Endothelial cell of umbilical vein (primary cell): Measurements from ENCODE around the gene EIF3J. TPM values are rescaled to one million over a fixed set of nuclear protein-coding genes. Genes with fewer than 3 reads are reported as not detected.

Source experiments
- BruUV-seq: library from RNA; stranded (reverse); fragments of 400-500 nt; replicated peaks from 2 replicates; lab custom pipeline; 2021; lab: Mats Ljungman, UMichigan
- CTCF ChIA-PET: fragments of 300-600, 350-600 bp; sonication (Branson Sonifier 250); formaldehyde crosslinking; loops from one replicate; lab custom pipeline; 2021; ENCODE audit warnings: antibody characterized with exemption, inconsistent platforms; lab: Charles Lee
- POLR2A ChIA-PET: fragments of 300-600, 350-600 bp; sonication (Branson Sonifier 250); formaldehyde crosslinking; loops from one replicate; lab custom pipeline; 2021; ENCODE audit warnings: antibody characterized with exemption, inconsistent platforms; lab: Charles Lee
- DNase-seq: peaks from one replicate; pipeline ENCODE4 v3.0.0-alpha.2; 2011; ENCODE audit warnings: low read depth, low spot score
- FAIRE-seq: peaks from 2 replicates; lab custom pipeline; 2011; peaks lifted over from hg19 to GRCh38; lab: Jason Lieb, UNC
- H2AFZ ChIP-seq: 2 replicates; pipeline ENCODE4 v1.6.0; 2012; ENCODE audit warnings: low read depth, low read length, control low read depth, inconsistent platforms
- H3K27ac ChIP-seq: 2 replicates; pipeline ENCODE4 v1.5.1; 2011; ENCODE audit warnings: low read depth, mild to moderate bottlenecking, control low read depth, low read length, moderate library complexity; ENCODE audit not compliant: insufficient read depth
- H3K27me3 ChIP-seq, 2 experiments: 2 replicates each; pipeline versions ENCODE4 v1.6.0 to v1.6.1; 2011; ENCODE audit warnings: low read length in 2 of 2, mixed read lengths in 1 of 2; ENCODE audit not compliant: control insufficient read depth in 2 of 2, insufficient read depth in 2 of 2
- H3K36me3 ChIP-seq, 2 experiments: 2 replicates in 1 of 2; 3 replicates in 1 of 2; pipeline ENCODE4 v1.5.1; 2011; ENCODE audit warnings: low read length in 2 of 2, mild to moderate bottlenecking in 1 of 2, moderate library complexity in 1 of 2; ENCODE audit not compliant: control insufficient read depth in 2 of 2, insufficient read depth in 2 of 2; ENCODE audit errors: extremely low read depth in 1 of 2
- H3K4me1 ChIP-seq: 3 replicates; pipeline ENCODE4 v1.5.1; 2011; ENCODE audit warnings: mild to moderate bottlenecking, low read length; ENCODE audit not compliant: control insufficient read depth, insufficient read depth; ENCODE audit errors: extremely low read depth
- H3K4me2 ChIP-seq: 2 replicates; pipeline ENCODE4 v1.6.1; 2011; ENCODE audit warnings: low read length, control low read depth, mixed read lengths; ENCODE audit not compliant: insufficient read depth
- H3K4me3 ChIP-seq, 3 experiments: fragments of 200-600 bp in 1 of 3; sonication (generic), shearing (Covaris generic) in 1 of 3; replicated peaks in 1 of 3; 2 replicates each; pipeline ENCODE4 v1.5.1; 2011 to 2016; ENCODE audit warnings: control low read depth in 3 of 3, low read length in 3 of 3, mild to moderate bottlenecking in 2 of 3, inconsistent platforms in 1 of 3, low read depth in 1 of 3, moderate library complexity in 1 of 3; ENCODE audit not compliant: insufficient read depth in 1 of 3
- H3K79me2 ChIP-seq: 2 replicates; pipeline ENCODE4 v1.6.0; 2012; ENCODE audit warnings: low read length, inconsistent platforms; ENCODE audit not compliant: control insufficient read depth, insufficient read depth
- H3K9ac ChIP-seq: replicated peaks from 2 replicates; pipeline ENCODE3; 2011; ENCODE audit warnings: low read length, control low read depth; ENCODE audit not compliant: insufficient read depth; ENCODE audit errors: extremely low read depth
- H3K9me1 ChIP-seq: replicated peaks from 3 replicates; pipeline ENCODE4 v1.6.0; 2011; ENCODE audit warnings: mild to moderate bottlenecking, low read length; ENCODE audit not compliant: control insufficient read depth, insufficient read depth; ENCODE audit errors: extremely low read depth
- H3K9me3 ChIP-seq: replicated peaks from 2 replicates; pipeline ENCODE4 v1.5.1; 2012; ENCODE audit warnings: low read length, inconsistent platforms; ENCODE audit not compliant: control insufficient read depth, insufficient read depth
- H4K20me1 ChIP-seq: replicated peaks from 2 replicates; pipeline ENCODE3; 2011; ENCODE audit warnings: mild to moderate bottlenecking, low read length; ENCODE audit not compliant: control insufficient read depth, insufficient read depth; ENCODE audit errors: extremely low read depth
- CTCF ChIP-seq, 2 donors: IDR thresholded peaks; 1 replicate in 1 of 2; 2 replicates in 1 of 2; pipeline ENCODE4 v1.5.1; 2011; ENCODE audit warnings: low read length in 2 of 2, mild to moderate bottlenecking in 2 of 2, moderate library complexity in 2 of 2, control low read depth in 1 of 2, inconsistent platforms in 1 of 2, low read depth in 1 of 2; ENCODE audit not compliant: insufficient read depth in 1 of 2; ENCODE audit errors: extremely low read depth in 1 of 2
- EZH2 ChIP-seq: IDR thresholded peaks from 2 replicates; pipeline ENCODE4 v1.6.1; 2012; ENCODE audit warnings: borderline replicate concordance, low read depth, mild to moderate bottlenecking, moderate library complexity, low read length, inconsistent platforms; ENCODE audit not compliant: severe bottlenecking
- FOS ChIP-seq: IDR thresholded peaks from 2 replicates; pipeline ENCODE4 v1.6.1; 2011; ENCODE audit warnings: mild to moderate bottlenecking, low read length, moderate library complexity, borderline replicate concordance; ENCODE audit not compliant: insufficient read depth
- GATA2 ChIP-seq: IDR thresholded peaks from 2 replicates; pipeline ENCODE4 v1.7.0; 2011; ENCODE audit warnings: low read depth, mild to moderate bottlenecking, moderate library complexity, mixed read lengths, low read length; ENCODE audit not compliant: insufficient read length, insufficient read depth
- JUN ChIP-seq: IDR thresholded peaks from 2 replicates; pipeline ENCODE4 v1.6.1; 2011; ENCODE audit warnings: borderline replicate concordance, low read depth; ENCODE audit not compliant: insufficient read length, insufficient read depth
- MAX ChIP-seq: IDR thresholded peaks from 2 replicates; pipeline ENCODE4 v1.6.1; 2011; ENCODE audit not compliant: insufficient read depth, insufficient read length
- MYC ChIP-seq: IDR thresholded peaks from one replicate; pipeline ENCODE4 v1.6.1; 2011; ENCODE audit warnings: mild to moderate bottlenecking, low read depth, low read length
- POLR2A ChIP-seq: IDR thresholded peaks from 2 replicates; pipeline ENCODE4 v1.6.1; 2012; ENCODE audit warnings: low read depth, mild to moderate bottlenecking, control low read depth, low read length
- POLR2AphosphoS5 ChIP-seq: IDR thresholded peaks from 2 replicates; pipeline ENCODE4 v1.6.1; 2012; ENCODE audit warnings: low read depth, mild to moderate bottlenecking, control low read depth, low read length, moderate library complexity; ENCODE audit not compliant: insufficient read depth
- dilution Hi-C: fragments of 300-500 bp; cut with MboI; formaldehyde crosslinking; loops from one replicate; pipeline ENCODE4 v1.15.0; 2019; ENCODE audit warnings: low sequenced_read_pairs; ENCODE audit not compliant: extremely low pct_ligation_motif_present
- intact Hi-C: fragments of 100-400 bp; cut with micrococcal nuclease; formaldehyde crosslinking; loops from one replicate; pipeline ENCODE4 v1.10.0; 2022
- polyA plus RNA-seq, 4 experiments: library from polyadenylated mRNA; depleted of rRNA in 3 of 4; stranded (reverse) in 3 of 4; unstranded in 1 of 4; fragments of >200 nt; gene quantifications; 2 replicates each; pipeline versions ENCODE4 v1.2.1 to v1.2.3, GENCODE V29; 2011 to 2012; ENCODE audit warnings: missing spikeins in 1 of 4
- total RNA-seq: library from RNA; stranded (reverse); gene quantifications from 2 replicates; pipeline ENCODE4 v1.2.3, GENCODE V29; 2021

EIF3J gene
- total and polyA plus RNA-seq, 2 donors (not counting 3 experiments of a cell fraction or from before 2014, with no cell fraction given): 35.4 to 150 TPM

GRCh38 chr15:44573386-44573785, 36.4 kb downstream of the EIF3J start:
- POLR2A ChIA-PET: no interaction called here
- CTCF ChIA-PET: no interaction called here
- Histone ChIP-seq H3K4me2 (no peak overlapping the region), H3K4me1 (no peaks in the 10 kb centered on the region), H4K20me1 (no peaks in the 10 kb centered on the region), H3K9me3 (no peaks in the 10 kb centered on the region), H2AFZ (no peak overlapping the region), H3K79me2 (no peaks in the 10 kb centered on the region), H3K9ac (no peak overlapping the region), H3K27ac (no peak overlapping the region), H3K36me3 (peaks cover 0 to 4% of the 10 kb centered on the region in 2 experiments), H3K27me3 (no peaks in the 10 kb centered on the region), H3K9me1 (no peaks in the 10 kb centered on the region), H3K4me3 (no peak overlapping the region)
- intact Hi-C loops (no loop called here), dilution Hi-C loops (no loop called here)
- BruUV-seq: no TSS peak
- no peak for FAIRE-seq
- DNase-seq: no peak
- TF ChIP-seq GATA2 (no peak), POLR2AphosphoS5 (no peak), EZH2 (no peak), CTCF (IDR thresholded peaks at IDR 0.05; ENCODE audit: extremely low read depth in 1 of 2, insufficient read depth in 1 of 2, low read depth in 1 of 2, low read length in 2 of 2) (no peak), JUN (no peak), FOS (no peak), MYC (no peak), MAX (no peak), POLR2A (no peak)
